AG09309 (cell line): ENCODE results near the gene PRCD.

Source experiments
- DNase-seq: peaks from one replicate; pipeline ENCODE4 v3.0.0-alpha.2; 2010; ENCODE audit warnings: low read depth
- H3K4me3 ChIP-seq: 2 replicates; pipeline ENCODE4 v1.5.1; 2011; ENCODE audit warnings: mild to moderate bottlenecking, low read depth, low read length, moderate library complexity; ENCODE audit not compliant: control insufficient read depth
- TF ChIP-seq, protein P1 (sequence below): IDR thresholded peaks from 2 replicates; pipeline ENCODE4 v1.5.1; 2011; ENCODE audit warnings: mild to moderate bottlenecking, low read depth, low read length, inconsistent platforms; ENCODE audit not compliant: insufficient read depth, control insufficient read depth; ENCODE audit errors: missing control alignments

Gene PRCD

GRCh38 chr17:76547642-76548202 is 7.9 kb downstream of the PRCD start:
- H3K4me3 ChIP-seq, result no peak overlapping the region
- TF ChIP-seq, protein P1, sequence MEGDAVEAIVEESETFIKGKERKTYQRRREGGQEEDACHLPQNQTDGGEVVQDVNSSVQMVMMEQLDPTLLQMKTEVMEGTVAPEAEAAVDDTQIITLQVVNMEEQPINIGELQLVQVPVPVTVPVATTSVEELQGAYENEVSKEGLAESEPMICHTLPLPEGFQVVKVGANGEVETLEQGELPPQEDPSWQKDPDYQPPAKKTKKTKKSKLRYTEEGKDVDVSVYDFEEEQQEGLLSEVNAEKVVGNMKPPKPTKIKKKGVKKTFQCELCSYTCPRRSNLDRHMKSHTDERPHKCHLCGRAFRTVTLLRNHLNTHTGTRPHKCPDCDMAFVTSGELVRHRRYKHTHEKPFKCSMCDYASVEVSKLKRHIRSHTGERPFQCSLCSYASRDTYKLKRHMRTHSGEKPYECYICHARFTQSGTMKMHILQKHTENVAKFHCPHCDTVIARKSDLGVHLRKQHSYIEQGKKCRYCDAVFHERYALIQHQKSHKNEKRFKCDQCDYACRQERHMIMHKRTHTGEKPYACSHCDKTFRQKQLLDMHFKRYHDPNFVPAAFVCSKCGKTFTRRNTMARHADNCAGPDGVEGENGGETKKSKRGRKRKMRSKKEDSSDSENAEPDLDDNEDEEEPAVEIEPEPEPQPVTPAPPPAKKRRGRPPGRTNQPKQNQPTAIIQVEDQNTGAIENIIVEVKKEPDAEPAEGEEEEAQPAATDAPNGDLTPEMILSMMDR, result no peak
- DNase-seq, result no peak

GRCh38 chr17:76548378-76549214 is 8.8 kb downstream of the PRCD start:
- H3K4me3 ChIP-seq, result no peak overlapping the region
- TF ChIP-seq, protein P1, result no peak
- no peak for DNase-seq

DNA sequence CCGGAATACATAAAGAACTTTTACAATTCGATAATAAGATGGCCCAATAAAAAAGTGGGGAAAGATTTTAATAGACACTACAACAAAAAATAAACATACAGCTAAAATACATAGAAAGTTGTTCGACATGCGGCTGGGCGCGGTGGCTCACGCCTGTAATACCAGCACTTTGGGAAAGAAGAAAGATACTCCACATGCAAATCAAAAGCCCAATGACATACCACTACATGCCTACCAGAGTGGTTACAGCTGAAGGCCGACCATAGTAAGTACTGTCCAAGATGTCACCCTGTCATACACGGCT is 9.3 kb downstream of the PRCD start:
- H3K4me3 ChIP-seq, result no peak overlapping the region
- TF ChIP-seq, protein P1, result no peak
- no peak for DNase-seq

DNA sequence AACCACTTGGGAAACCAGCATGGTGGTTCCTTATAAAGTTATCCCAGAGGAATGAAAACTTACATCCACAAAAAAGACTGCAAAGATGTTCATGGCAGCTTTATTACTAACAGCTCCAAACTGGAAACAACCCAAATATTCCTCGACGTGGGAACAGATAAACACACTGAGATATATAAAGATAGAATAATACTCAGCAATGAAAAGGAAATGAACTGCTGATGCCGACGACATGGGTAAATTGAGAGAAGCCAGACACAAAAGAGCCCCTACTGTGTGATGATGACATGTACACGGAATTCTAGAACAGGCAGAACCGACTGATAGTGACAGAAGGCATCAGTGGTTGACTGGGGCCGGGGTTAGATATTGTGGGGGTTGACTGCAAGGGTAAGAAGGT is 9.7 kb downstream of the PRCD start:
- no peak overlapping the region for H3K4me3 ChIP-seq
- TF ChIP-seq, protein P1, result no peak
- DNase-seq, result no peak

DNA sequence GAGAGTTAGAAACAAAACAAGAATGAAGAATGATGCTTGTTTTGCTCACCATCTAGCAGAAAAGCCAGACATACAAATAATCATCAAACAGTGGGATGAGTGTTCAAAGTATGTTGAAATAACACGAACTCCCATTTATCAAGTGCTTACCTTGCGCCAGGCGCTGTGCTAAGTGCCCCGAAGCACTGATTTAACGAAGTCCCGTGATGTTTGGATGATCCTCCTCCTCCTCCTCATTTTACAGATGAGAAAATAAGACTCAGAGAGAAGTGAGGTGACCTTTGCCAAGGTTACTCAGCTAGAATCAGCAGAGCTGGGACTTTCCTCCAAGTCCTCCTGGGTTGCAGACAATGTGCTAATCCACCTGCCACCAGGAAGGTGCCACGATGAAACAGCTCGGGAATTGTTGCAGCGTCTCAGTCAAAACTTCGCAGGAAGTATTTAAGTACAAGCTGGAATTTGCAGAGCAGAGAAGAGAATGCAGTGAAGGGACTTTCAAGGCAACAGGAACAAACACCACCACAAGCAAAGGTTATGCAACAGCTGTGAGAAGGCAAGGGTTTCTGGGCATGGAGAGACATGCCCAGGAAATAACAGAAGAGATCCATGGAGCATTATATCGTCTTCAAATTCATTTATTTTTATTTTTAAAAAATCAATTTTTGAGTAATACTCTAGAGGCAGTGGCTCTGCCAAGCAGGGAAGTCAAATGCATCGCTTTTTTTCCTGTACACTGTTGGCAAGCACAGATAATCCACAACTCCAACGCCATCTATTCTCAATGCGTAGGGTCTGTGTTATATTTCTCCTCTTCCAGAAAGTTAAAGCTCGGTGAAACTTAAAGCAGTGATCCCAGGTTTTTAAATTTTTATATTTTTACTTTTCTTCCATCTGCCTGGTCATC is 11.1 kb downstream of the PRCD start:
- TF ChIP-seq, protein P1, result no peak
- DNase-seq, result no peak
- H3K4me3 ChIP-seq, result no peak overlapping the region

- no peak overlapping the region for H3K4me3 ChIP-seq
- TF ChIP-seq, protein P1, result no peak
- DNase-seq, result no peak
These were observed 11.8 kb downstream of the PRCD start for GRCh38 chr17:76551685-76552084.
